ENCODE measurements around the gene PROSER1.

GRCh38 chr13:39062004-39062403 lies 24.1 kb upstream of the PROSER1 start:
- TF ChIP-seq CTCF (IDR thresholded peaks at IDR 0.05) (no peak), POLR2A (IDR thresholded peaks at IDR 0.05) (no peak)

Data from lower leg skin (tissue), 3 donors.